Left renal pelvis (tissue), 4 donors: ENCODE measurements around the gene HMX1. TPM values are rescaled to one million over a fixed set of nuclear protein-coding genes. Genes with fewer than 3 reads are reported as not detected.

Experiments
- DNase-seq, 4 donors: peaks; one replicate each; pipeline ENCODE4 v3.0.0-alpha.2; 2013; ENCODE audit warnings: low read depth in 4 of 4, low spot score in 3 of 4
- polyA plus RNA-seq, 4 donors: library from polyadenylated mRNA; unstranded; fragments of 120-200 nt; gene quantifications; one replicate each; pipeline ENCODE4 v1.2.1, GENCODE V29; 2013; ENCODE audit not compliant: insufficient read length in 4 of 4

The HMX1 gene
- polyA plus RNA-seq, 4 donors: 0.09 TPM; not detected in 3

DNA sequence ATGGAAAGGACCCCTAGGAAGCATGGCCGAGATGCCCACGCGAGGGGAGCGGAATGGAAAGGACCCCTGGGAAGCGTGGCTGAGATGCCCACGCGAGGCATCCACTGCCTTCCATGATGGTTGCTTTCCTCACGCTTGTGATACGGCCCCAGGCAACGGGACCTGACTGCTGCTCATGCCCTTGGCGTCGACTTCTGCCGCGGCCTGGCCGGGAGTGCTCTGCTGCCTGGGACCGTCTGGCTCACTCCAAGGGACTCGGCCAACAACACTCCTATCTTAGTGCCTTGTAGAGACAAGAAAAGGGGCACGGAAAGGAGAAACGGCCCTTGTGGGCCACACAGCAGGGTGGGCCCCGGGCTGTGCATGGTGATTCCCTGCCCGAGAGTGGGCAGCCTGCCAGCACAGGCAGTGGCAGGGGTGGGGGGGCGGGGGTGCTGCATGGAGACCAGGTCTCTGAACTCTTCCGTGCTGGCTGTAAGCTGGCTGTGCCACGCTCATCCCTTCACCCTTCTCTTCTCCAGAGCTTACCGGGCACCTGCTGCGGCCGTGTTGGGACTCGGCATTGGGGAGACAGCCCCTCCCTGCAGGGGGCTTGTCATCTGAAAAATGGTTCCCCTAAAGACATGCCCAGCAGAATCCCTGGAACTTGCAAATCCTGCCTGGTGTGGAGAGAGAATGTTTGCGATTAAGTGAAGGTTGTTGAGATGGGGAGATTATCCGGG, 38.6 kb upstream of the HMX1 start:
- DNase-seq: no peak

DNA sequence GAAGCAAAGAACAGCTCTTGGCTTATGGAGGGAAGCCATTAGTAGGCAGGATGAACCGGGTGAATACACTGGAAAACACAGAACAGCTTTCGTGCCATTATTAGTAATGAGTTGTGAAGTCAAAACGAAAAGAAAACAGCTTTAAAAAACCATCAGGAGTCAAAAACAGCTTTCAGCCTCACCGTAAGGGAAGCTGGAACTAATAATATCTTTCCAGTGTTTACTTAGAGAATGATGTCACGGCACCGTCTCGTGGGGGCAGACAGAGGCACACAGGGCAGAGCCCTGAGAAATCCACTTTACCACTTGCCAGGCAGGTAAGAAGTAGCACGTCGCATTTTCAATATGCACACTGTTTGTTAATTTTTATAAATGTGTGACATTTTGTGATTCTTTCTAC, 37.9 kb upstream of the HMX1 start:
- DNase-seq: no peak

DNA sequence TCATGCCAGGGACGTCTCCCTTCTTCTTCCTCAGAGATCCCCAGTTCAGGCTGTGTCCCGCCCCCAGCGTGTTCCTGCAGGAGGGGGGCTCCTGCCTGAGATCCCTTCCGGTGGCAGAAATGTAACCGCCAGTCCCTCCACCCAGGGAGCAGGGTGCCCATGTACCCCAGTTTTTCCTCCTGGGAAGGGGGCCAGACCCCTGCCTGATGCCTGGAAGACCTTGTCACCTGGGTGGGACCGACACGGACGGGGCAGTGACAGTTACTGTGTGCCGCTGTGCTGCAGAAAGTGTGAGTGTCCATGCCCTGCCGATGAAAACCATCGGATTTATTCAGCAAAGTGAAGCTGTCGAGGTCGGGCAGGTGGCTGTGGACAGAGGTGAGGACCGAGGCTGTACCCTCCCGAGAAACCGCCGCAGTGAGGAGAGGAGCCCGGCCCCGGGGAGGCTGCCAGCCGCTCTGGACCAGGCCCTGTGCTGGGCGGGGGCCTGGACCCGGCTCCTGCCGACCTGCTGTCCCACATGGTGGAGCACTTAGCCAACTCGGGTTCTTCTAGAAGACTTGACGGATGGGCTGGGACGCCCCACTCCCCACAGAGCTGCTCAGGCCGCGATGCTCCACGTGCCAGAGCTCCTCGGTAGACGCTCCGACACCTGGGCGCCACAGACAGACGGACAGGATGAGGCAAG, 36.7 kb upstream of the HMX1 start:
- no peak for DNase-seq

DNA sequence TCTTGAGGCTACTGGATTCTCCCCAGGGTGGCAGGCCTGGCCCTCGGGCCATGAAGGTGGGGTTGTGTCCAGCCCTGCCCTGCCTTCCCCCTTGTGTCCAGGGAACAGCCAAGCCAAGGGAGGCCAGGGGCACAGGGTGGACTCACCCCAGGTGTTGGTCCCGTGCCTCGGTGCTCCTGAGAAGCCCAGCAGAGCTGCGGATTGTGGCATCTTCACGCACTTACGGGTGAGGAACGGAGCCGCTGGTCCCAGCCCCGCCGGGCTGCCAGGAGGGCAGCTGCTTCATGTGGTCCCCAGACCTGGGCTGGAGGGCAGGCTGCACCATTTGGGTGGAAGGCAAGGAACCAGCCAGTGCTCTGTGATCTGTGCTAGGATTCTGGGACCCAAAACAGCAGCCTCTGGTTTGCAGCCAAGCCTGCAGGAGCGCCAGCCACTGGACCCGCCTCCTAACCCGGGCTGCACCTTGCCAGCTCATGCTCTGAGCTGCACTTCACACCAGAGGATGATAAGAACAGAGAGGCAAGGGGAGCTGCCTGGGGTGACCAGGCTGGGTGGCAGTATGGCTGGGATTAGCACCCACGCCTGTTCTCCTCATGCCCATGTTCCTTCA, 36.1 kb upstream of the HMX1 start:
- DNase-seq: no peak

GRCh38 chr4:8906991-8907595, 35.5 kb upstream of the HMX1 start:
- DNase-seq: no peak

DNA sequence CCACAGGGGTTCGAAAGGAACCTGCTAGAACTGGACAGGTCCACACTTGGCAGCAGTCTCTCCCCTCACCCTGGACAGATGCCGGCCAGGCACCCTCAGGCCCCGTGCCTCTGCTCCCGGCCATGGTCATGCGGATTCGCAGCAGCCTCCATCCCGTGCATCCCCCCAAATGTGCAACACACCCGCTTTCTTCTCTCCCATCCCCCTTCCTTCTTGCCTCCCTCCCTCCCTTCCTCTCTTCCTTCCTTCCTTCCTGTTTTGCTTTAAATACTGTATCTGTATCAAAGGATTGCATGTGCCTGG, 35.0 kb upstream of the HMX1 start:
- DNase-seq: no peak

- DNase-seq: no peak
Observed at GRCh38 chr4:8905773-8906667, 34.4 kb upstream of the HMX1 start.

- DNase-seq: no peak
Observed at GRCh38 chr4:8905226-8905772, 33.7 kb upstream of the HMX1 start.

DNA sequence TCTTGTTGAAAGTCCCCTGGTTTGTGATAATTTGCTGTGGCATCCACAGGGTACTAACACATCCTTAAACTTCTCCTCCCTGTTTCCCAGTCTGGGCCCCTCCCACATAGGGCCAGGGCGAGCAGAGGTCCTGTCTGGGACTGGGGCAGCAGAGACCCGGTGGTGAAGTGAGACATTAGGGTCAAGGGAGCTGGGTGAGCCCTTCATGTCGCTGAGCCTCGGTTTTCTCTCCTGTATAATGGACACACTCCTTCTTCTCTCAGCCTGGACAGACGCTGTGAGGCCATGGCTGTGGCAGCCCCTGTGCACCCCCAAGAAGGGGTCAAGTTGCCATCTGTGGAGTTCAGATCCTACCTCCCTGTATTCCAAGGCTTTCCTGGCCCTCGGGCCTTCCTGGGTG, 33.0 kb upstream of the HMX1 start:
- no peak for DNase-seq

GRCh38 chr4:8904041-8904501, 32.4 kb upstream of the HMX1 start:
- DNase-seq: no peak

DNA sequence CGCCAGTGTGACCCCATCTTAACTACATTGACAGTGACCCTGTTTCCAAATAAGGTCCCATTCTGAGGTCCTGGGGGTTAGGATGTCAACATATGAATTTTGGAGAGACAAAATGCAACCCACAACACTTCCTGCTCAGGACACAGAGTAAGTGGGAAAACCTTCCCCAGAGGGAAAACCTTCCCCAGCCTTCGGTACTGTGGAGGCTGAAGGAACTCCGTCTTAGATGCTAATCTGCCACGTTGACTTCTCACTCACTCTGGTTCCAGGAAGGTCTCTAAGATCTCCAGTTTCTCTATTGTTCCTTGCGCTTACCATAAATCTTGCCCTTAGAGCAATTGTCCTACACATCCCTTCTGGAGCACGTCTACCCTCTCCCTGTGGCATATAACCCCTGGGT, 29.7 kb upstream of the HMX1 start:
- no peak for DNase-seq

DNA sequence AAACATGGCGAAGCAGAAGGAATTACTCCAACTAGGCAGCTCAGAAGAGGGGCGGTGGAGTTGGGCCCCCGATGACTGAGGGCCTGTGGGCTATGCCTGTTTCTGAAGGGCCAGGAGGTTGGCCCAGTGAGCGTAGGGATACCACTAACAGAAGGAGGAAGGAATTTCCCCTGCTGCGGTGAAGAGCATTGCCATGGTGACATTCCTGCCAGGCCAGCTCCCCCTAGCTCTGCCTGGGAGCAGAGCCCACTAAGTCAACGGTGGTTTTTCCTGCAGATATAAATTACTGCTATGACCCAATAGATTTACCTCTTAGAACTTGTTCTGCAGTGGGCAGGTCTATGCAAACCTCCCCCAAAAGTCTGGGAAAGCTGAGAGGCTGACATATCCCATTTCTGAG, 28.9 kb upstream of the HMX1 start:
- DNase-seq: no peak

DNA sequence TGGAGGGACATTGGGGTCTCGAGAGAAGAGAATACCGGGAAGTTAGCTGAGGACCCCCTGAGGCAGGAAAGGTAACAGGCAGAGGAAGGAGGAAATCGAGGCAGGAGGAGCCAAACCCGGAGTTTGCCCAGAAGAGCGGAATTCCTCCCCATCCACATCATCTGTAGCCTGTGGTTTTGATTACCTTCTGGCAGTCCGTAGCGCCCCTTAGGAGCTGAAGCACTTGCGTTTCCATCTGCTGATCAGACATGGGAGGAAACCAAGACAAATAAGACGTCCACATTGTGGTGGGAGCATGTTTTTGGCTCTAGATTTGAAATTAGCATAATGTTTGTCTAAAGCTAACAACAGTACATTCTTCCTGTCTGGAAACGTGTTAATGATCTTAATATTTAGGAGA, 26.8 kb upstream of the HMX1 start:
- no peak for DNase-seq

- DNase-seq: no peak
Observed at GRCh38 chr4:8897251-8898167, 25.9 kb upstream of the HMX1 start.

DNA sequence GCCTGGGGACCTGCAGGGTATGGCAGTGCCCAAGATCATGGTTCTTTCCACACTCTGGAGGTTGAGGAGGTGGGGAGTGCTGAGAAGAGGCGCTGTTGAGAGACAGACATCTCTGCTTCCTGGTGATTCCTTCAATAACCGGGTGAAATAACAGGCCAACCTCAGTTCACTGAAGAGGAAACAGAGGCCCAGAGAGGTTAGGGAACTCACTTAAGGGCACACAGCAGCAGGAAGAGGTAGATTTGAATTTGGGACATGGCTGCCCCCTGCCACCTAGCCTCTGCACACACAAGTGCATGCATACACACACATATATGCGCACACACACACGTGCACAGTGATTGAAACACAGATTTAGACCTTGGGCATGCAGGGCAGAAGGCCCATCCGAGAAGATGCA, 24.9 kb upstream of the HMX1 start:
- DNase-seq: no peak

GRCh38 chr4:8896071-8896470, 24.4 kb upstream of the HMX1 start:
- DNase-seq: no peak

DNA sequence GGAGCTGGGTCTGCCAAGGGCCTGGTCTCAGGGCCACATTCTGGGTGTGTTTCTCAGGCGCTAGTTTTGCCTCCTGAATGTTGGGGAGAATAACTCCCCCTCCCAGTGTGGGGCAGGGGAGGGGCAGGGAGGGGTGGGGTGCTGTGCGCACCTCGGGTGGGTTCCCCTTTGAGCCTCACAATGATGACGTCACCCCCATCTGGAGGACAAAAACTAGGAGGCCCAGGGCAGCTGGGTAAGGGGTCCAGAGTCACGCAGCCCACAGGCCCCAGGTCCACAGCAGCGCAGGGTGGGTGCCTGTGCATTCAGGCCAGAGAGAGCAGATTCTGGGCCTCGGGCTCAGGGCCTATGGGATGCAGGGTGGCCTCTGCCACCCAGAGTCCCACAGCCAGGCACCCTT, 23.7 kb upstream of the HMX1 start:
- no peak for DNase-seq

DNA sequence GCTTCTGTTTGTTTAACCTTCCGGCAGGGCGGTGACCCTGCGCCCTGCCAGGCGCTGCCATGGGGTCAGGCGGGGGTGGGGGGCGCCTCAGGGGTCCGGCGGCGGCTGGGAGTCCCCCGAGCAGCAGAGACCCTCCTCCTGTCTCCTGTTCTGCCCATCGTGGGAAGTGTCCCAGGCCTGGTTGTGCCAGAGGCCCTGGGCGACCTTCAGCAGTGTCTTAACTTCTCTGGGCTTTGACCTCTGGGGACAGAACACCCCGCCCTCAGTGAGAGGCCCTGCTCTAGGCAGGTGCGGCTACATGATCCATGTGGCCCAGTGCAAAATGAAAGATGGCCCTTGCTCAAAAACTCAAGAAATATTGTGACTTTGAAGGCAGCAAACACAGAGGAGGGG, 22.8 kb upstream of the HMX1 start:
- DNase-seq: no peak

- DNase-seq: no peak
Observed at GRCh38 chr4:8893624-8894423, 22.2 kb upstream of the HMX1 start.
